NCI-H774 (cell line): ENCODE data around the gene RGL3.
"Not testable (repeated sequence)": the region's sequence is repeated elsewhere in the genome, so short reads cannot be mapped to it uniquely, and the experiment has no call there.

ENCODE experiments used
- DNase-seq: peaks from one replicate; lab custom pipeline; 2025; lab: John Stamatoyannopoulos, UW

Gene RGL3

GRCh38 chr19:11450570-11451326 lies 31.6 kb upstream of the RGL3 start:
- DNase-seq, result no peak

- no peak for DNase-seq
These were observed 29.9 kb upstream of the RGL3 start for GRCh38 chr19:11448923-11449554.

- no peak for DNase-seq
These were observed 29.3 kb upstream of the RGL3 start for GRCh38 chr19:11448410-11448809.

GRCh38 chr19:11447347-11448262 lies 28.5 kb upstream of the RGL3 start:
- DNase-seq, result no peak

GRCh38 chr19:11446652-11447301 lies 27.7 kb upstream of the RGL3 start:
- DNase-seq, result no peak

- no peak for DNase-seq
These were observed 27.1 kb upstream of the RGL3 start for GRCh38 chr19:11446271-11446651.

GRCh38 chr19:11445141-11445540 lies 26.0 kb upstream of the RGL3 start:
- DNase-seq, result no peak

GRCh38 chr19:11444059-11444458 lies 24.9 kb upstream of the RGL3 start:
- no peak for DNase-seq

- DNase-seq, result no peak
These were observed 18.8 kb upstream of the RGL3 start for GRCh38 chr19:11437955-11438354.

GRCh38 chr19:11435833-11436313 lies 16.8 kb upstream of the RGL3 start:
- no peak for DNase-seq

- peak; percentile 99 for DNase-seq
These were observed 16.1 kb upstream of the RGL3 start, which contains the start of the genes ODAD3 and PRKCSH for GRCh38 chr19:11435057-11435832. ODAD3 (minus strand) TSS chr19:11435121; CDS start chr19:11435016, 105 bp downstream. PRKCSH (plus strand) TSS chr19:11435635; CDS start chr19:11436118, 483 bp downstream.

GRCh38 chr19:11434703-11435056 lies 15.6 kb upstream of the RGL3 start:
- no peak for DNase-seq

GRCh38 chr19:11433526-11433925 lies 14.4 kb upstream of the RGL3 start:
- DNase-seq, result not testable (repeated sequence)

- DNase-seq, result no peak
These were observed 7.5 kb upstream of the RGL3 start for GRCh38 chr19:11426656-11427055.

- DNase-seq, result peak; percentile 7
These were observed 6.8 kb upstream of the RGL3 start for GRCh38 chr19:11425719-11426457.

GRCh38 chr19:11423791-11424181 lies 4.7 kb upstream of the RGL3 start:
- no peak for DNase-seq

GRCh38 chr19:11423164-11423790 lies 4.2 kb upstream of the RGL3 start:
- DNase-seq, result no peak

- peak; percentile 46 for DNase-seq
These were observed 3.3 kb upstream of the RGL3 start for GRCh38 chr19:11422163-11423065.
